ENCODE results near the gene FAM149A. TPM values are rescaled to one million over a fixed set of nuclear protein-coding genes. Genes with fewer than 3 reads are reported as not detected.

Gene FAM149A
- total RNA-seq (2022) (0.79 and 1.3 TPM in 2 replicates), Bru-seq, nascent RNA (percentile 22 among the genes with signal in this experiment), BruChase-seq, experiment 1, labeled RNA remaining after a 6-hour chase (percentile 27 among the genes with signal in this experiment), BruChase-seq, experiment 2, labeled RNA remaining after a 2-hour chase (percentile 25 among the genes with signal in this experiment)
- long read RNA-seq, result 0 reads

GRCh38 chr4:186104114-186104889, at the start of gene FAM149A:
TSS of gene FAM149A (plus strand) at chr4:186104704.
- CTCF ChIA-PET, result interaction anchor here (0.6 to 0.7 kb wide), 3 partner anchors 46 to 227 kb away, joined by 3 read pairs; no protein-coding TSS in a partner anchor

GRCh38 chr4:186058253-186058979, 46.1 kb upstream of the FAM149A start:
- Mint-ChIP-seq H3K27me3 (ENCODE audit: insufficient read depth, unreplicated experiment) (no peaks in the 10 kb centered on the region), H3K9me3 (ENCODE audit: unreplicated experiment) (no peaks in the 10 kb centered on the region), H3K4me1 (ENCODE audit: insufficient read depth, unreplicated experiment) (no peaks in the 10 kb centered on the region), H3K27ac (ENCODE audit: low read depth, unreplicated experiment) (no peak overlapping the region), H3K4me3 (ENCODE audit: unreplicated experiment) (no peak overlapping the region), H3K36me3 (ENCODE audit: insufficient read depth, unreplicated experiment) (no peaks in the 10 kb centered on the region)
- no TSS peak for BruUV-seq (replicated peaks)
- intact Hi-C loops (cut with micrococcal nuclease), result no loop called here
- TF ChIP-seq CTCF (IDR thresholded peaks at IDR 0.05; ENCODE audit: unreplicated experiment), result no peak
- DNase-seq (ENCODE audit: unreplicated experiment), result no peak
- ChIA-PET POLR2A (interaction anchor here (0.7 kb wide), 1 partner anchor 13 kb away, joined by 3 read pairs; no protein-coding TSS in a partner anchor), CTCF (interaction anchor here (0.6 to 0.9 kb wide), 3 partner anchors 46 to 1109 kb away, joined by 3 read pairs; no protein-coding TSS in a partner anchor)

More at GRCh38 chr4:186104114-186104889, at the start of gene FAM149A:
- no peaks in the 10 kb centered on the region for H3K9me3 Mint-ChIP-seq (ENCODE audit: unreplicated experiment)
- no peaks in the 10 kb centered on the region for H3K36me3 Mint-ChIP-seq (ENCODE audit: insufficient read depth, unreplicated experiment)
- no peak within 1 kb of the TSS for H3K27ac Mint-ChIP-seq (ENCODE audit: low read depth, unreplicated experiment)
- POLR2A ChIA-PET, result no interaction called here
- H3K4me3 Mint-ChIP-seq (ENCODE audit: unreplicated experiment), result peak within 1 kb of the TSS; percentile 62
- intact Hi-C loops (cut with micrococcal nuclease), result no loop called here
- TF ChIP-seq CTCF (IDR thresholded peaks at IDR 0.05; ENCODE audit: unreplicated experiment), result no peak
- H3K4me1 Mint-ChIP-seq (ENCODE audit: insufficient read depth, unreplicated experiment), result no peaks in the 10 kb centered on the region
- BruUV-seq (replicated peaks), result no TSS peak
- no peaks in the 10 kb centered on the region for H3K27me3 Mint-ChIP-seq (ENCODE audit: insufficient read depth, unreplicated experiment)
- peak; percentile 11 for DNase-seq (ENCODE audit: unreplicated experiment)

GRCh38 chr4:186058980-186059316, 45.6 kb upstream of the FAM149A start:
- BruUV-seq (replicated peaks), result no TSS peak
- CTCF ChIA-PET, result interaction anchor here (0.6 to 0.9 kb wide), 3 partner anchors 45 to 1109 kb away, joined by 3 read pairs; no protein-coding TSS in a partner anchor
- no peak for TF ChIP-seq CTCF (IDR thresholded peaks at IDR 0.05; ENCODE audit: unreplicated experiment)
- H3K9me3 Mint-ChIP-seq (ENCODE audit: unreplicated experiment), result no peaks in the 10 kb centered on the region
- no peaks in the 10 kb centered on the region for H3K27me3 Mint-ChIP-seq (ENCODE audit: insufficient read depth, unreplicated experiment)
- no peaks in the 10 kb centered on the region for H3K36me3 Mint-ChIP-seq (ENCODE audit: insufficient read depth, unreplicated experiment)
- POLR2A ChIA-PET, result interaction anchor here (0.7 kb wide), 1 partner anchor 13 kb away, joined by 3 read pairs; no protein-coding TSS in a partner anchor
- DNase-seq (ENCODE audit: unreplicated experiment), result no peak
- no peaks in the 10 kb centered on the region for H3K4me1 Mint-ChIP-seq (ENCODE audit: insufficient read depth, unreplicated experiment)
- no peak overlapping the region for H3K4me3 Mint-ChIP-seq (ENCODE audit: unreplicated experiment)
- no peak overlapping the region for H3K27ac Mint-ChIP-seq (ENCODE audit: low read depth, unreplicated experiment)
- intact Hi-C loops (cut with micrococcal nuclease), result no loop called here

- BruUV-seq (replicated peaks), result no TSS peak
- CTCF ChIA-PET, result interaction anchor here (0.6 to 0.9 kb wide), 3 partner anchors 13 to 324 kb away, joined by 3 to 6 read pairs (median 3); no protein-coding TSS in a partner anchor
- no peaks in the 10 kb centered on the region for H3K36me3 Mint-ChIP-seq (ENCODE audit: insufficient read depth, unreplicated experiment)
Observed at GRCh38 chr4:186061921-186062320, 42.6 kb upstream of the FAM149A start.

More at GRCh38 chr4:186061921-186062320, 42.6 kb upstream of the FAM149A start:
- H3K4me3 Mint-ChIP-seq (ENCODE audit: unreplicated experiment), result no peak overlapping the region
- no peak overlapping the region for H3K27ac Mint-ChIP-seq (ENCODE audit: low read depth, unreplicated experiment)
- H3K9me3 Mint-ChIP-seq (ENCODE audit: unreplicated experiment), result no peaks in the 10 kb centered on the region
- POLR2A ChIA-PET, result interaction anchor here (0.7 kb wide), 1 partner anchor 8 kb away, joined by 4 read pairs; no protein-coding TSS in a partner anchor
- DNase-seq (ENCODE audit: unreplicated experiment), result no peak
- intact Hi-C loops (cut with micrococcal nuclease), result no loop called here
- no peaks in the 10 kb centered on the region for H3K4me1 Mint-ChIP-seq (ENCODE audit: insufficient read depth, unreplicated experiment)
- no peak for TF ChIP-seq CTCF (IDR thresholded peaks at IDR 0.05; ENCODE audit: unreplicated experiment)
- H3K27me3 Mint-ChIP-seq (ENCODE audit: insufficient read depth, unreplicated experiment), result no peaks in the 10 kb centered on the region
